OCI-LY3 (cell line): ENCODE data around the gene PARD6G.

ENCODE experiments used
- CTCF ChIP-seq: fragments of 200-600, 300-600 bp; sonication (generic); IDR thresholded peaks from 2 replicates; pipeline ENCODE4 v1.5.1; 2014; ENCODE audit warnings: antibody characterized with exemption, low read length, low read depth
- EZH2phosphoT487 ChIP-seq: fragments of 200-600 bp; shearing (Covaris generic); IDR thresholded peaks from 2 replicates; pipeline ENCODE4 v1.6.1; 2018; ENCODE audit warnings: antibody characterized with exemption, mixed run types, low read depth

GRCh38 chr18:80135136-80135535 lies 112.2 kb downstream of the PARD6G start:
- TF ChIP-seq CTCF (no peak), EZH2phosphoT487 (no peak)
